Measurements from ENCODE around the gene ZNF324.
"Not testable (repeated sequence)": the region's sequence is repeated elsewhere in the genome, so short reads cannot be mapped to it uniquely, and the experiment has no call there.

GRCh38 chr19:58449980-58450379 is 16.9 kb upstream of the ZNF324 start:
- TF ChIP-seq CTCF, POLR2A, EP300 (IDR thresholded peaks at IDR 0.05): not testable (repeated sequence)
